Measurements from ENCODE around the gene CD4. TPM values are rescaled to one million over a fixed set of nuclear protein-coding genes. Genes with fewer than 3 reads are reported as not detected.
"Not testable (repeated sequence)": the region's sequence is repeated elsewhere in the genome, so short reads cannot be mapped to it uniquely, and the experiment has no call there.

The CD4 gene
- total RNA-seq, 2 donors from 2014 or later = 6.2 to 13.4 TPM

GRCh38 chr12:6863586-6864321 lies 74.4 kb downstream of the CD4 start:
- Histone ChIP-seq H3K27me3 (no peaks in the 10 kb centered on the region), H3K9ac (ENCODE audit: low read depth in 2 of 2, low read length in 2 of 2) (no peak overlapping the region), H3K4me3 (no peak overlapping the region), H3K27ac (no peak overlapping the region), H3K4me1 (peaks cover 5% of the 10 kb centered on the region), H3K36me3 (peaks cover 6% of the 10 kb centered on the region), H3K9me3 (no peaks in the 10 kb centered on the region)
- DNase-seq = no peak
- intact Hi-C loops (cut with DNase I) = no loop called here
- no peak for TF ChIP-seq CTCF (IDR thresholded peaks at IDR 0.05)

- not testable (repeated sequence) for H3K27me3 ChIP-seq; H3K4me3 ChIP-seq; H3K36me3 ChIP-seq; H3K9ac ChIP-seq (ENCODE audit: low read depth in 2 of 2, low read length in 2 of 2); H3K27ac ChIP-seq; H3K9me3 ChIP-seq; DNase-seq
- H3K4me1 ChIP-seq = peaks cover 13% of the 10 kb centered on the region
- intact Hi-C loops (cut with DNase I) = loop anchor here (5.0 kb wide), 1 partner anchor 102 kb away; no protein-coding TSS in a partner anchor
These were observed 76.0 kb downstream of the CD4 start for GRCh38 chr12:6865307-6865706.

GRCh38 chr12:6866163-6866919 lies 77.0 kb downstream of the CD4 start:
- no peak for TF ChIP-seq CTCF (IDR thresholded peaks at IDR 0.05)
- DNase-seq = no peak
- Histone ChIP-seq H3K9me3 (no peaks in the 10 kb centered on the region), H3K27me3 (no peaks in the 10 kb centered on the region), H3K9ac (ENCODE audit: low read depth in 2 of 2, low read length in 2 of 2) (peak overlapping the region; percentile 73 to 79), H3K27ac (peak overlapping the region; percentile 96), H3K4me1 (peaks cover 19% of the 10 kb centered on the region), H3K36me3 (peaks cover 13% of the 10 kb centered on the region), H3K4me3 (peak overlapping the region; percentile 98)
- intact Hi-C loops (cut with DNase I) = loop anchor here (5.0 kb wide), 1 partner anchor 101 kb away; no protein-coding TSS in a partner anchor

- peaks cover 22% of the 10 kb centered on the region for H3K4me1 ChIP-seq
- H3K9me3 ChIP-seq = no peaks in the 10 kb centered on the region
- H3K36me3 ChIP-seq = peaks cover 12% of the 10 kb centered on the region
- H3K27me3 ChIP-seq = no peaks in the 10 kb centered on the region
- H3K4me3 ChIP-seq = peak overlapping the region; percentile 98
- H3K27ac ChIP-seq = peak overlapping the region; percentile 96
- intact Hi-C loops (cut with DNase I) = loop anchor here (5.0 kb wide), 1 partner anchor 100 kb away; no protein-coding TSS in a partner anchor
- no peak for DNase-seq
- no peak for TF ChIP-seq CTCF (IDR thresholded peaks at IDR 0.05)
- H3K9ac ChIP-seq (ENCODE audit: low read depth in 2 of 2, low read length in 2 of 2) = peak overlapping the region; percentile 73 to 79
These were observed 77.6 kb downstream of the CD4 start for GRCh38 chr12:6866920-6867412.

GRCh38 chr12:6867413-6868210 lies 78.3 kb downstream of the CD4 start, which contains the start of gene TPI1:
Gene TPI1, plus strand, starts transcription at chr12:6867531. Its CDS starts 36 bp downstream, at chr12:6867567.
- peak within 1 kb of the TSS; percentile 90 to 97 for H3K9ac ChIP-seq (ENCODE audit: low read depth in 2 of 2, low read length in 2 of 2)
- no peaks in the 10 kb centered on the region for H3K9me3 ChIP-seq
- peaks cover 12% of the 10 kb centered on the region for H3K36me3 ChIP-seq
- no peaks in the 10 kb centered on the region for H3K27me3 ChIP-seq
- H3K4me1 ChIP-seq = peaks cover 22% of the 10 kb centered on the region
- H3K27ac ChIP-seq = peak within 1 kb of the TSS; percentile 96
- no peak for TF ChIP-seq CTCF (IDR thresholded peaks at IDR 0.05)
- H3K4me3 ChIP-seq = peak within 1 kb of the TSS; percentile 98
- peak; percentile 88 for DNase-seq
- intact Hi-C loops (cut with DNase I) = loop anchor here (5.0 kb wide), 1 partner anchor 100 kb away; no protein-coding TSS in a partner anchor
